Medulla oblongata (tissue), 1 donor: ENCODE data around the gene FAM83G.
"Not testable (repeated sequence)": the region's sequence is repeated elsewhere in the genome, so short reads cannot be mapped to it uniquely, and the experiment has no call there.

ENCODE experiments used
- DNase-seq: peaks from one replicate; pipeline ENCODE4 v3.0.0-alpha.2; 2015; ENCODE audit errors: extremely low spot score

FAM83G gene, protein sequence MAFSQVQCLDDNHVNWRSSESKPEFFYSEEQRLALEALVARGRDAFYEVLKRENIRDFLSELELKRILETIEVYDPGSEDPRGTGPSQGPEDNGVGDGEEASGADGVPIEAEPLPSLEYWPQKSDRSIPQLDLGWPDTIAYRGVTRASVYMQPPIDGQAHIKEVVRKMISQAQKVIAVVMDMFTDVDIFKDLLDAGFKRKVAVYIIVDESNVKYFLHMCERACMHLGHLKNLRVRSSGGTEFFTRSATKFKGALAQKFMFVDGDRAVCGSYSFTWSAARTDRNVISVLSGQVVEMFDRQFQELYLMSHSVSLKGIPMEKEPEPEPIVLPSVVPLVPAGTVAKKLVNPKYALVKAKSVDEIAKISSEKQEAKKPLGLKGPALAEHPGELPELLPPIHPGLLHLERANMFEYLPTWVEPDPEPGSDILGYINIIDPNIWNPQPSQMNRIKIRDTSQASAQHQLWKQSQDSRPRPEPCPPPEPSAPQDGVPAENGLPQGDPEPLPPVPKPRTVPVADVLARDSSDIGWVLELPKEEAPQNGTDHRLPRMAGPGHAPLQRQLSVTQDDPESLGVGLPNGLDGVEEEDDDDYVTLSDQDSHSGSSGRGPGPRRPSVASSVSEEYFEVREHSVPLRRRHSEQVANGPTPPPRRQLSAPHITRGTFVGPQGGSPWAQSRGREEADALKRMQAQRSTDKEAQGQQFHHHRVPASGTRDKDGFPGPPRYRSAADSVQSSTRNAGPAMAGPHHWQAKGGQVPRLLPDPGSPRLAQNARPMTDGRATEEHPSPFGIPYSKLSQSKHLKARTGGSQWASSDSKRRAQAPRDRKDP

GRCh38 chr17:19004421-19005136, at the start of gene FAM83G:
FAM83G (minus strand) TSS chr17:19004764; CDS start chr17:19004041, 723 bp downstream.
- no peak for DNase-seq

GRCh38 chr17:19048826-19049225, 44.3 kb upstream of the FAM83G start:
- DNase-seq, result not testable (repeated sequence)

DNA sequence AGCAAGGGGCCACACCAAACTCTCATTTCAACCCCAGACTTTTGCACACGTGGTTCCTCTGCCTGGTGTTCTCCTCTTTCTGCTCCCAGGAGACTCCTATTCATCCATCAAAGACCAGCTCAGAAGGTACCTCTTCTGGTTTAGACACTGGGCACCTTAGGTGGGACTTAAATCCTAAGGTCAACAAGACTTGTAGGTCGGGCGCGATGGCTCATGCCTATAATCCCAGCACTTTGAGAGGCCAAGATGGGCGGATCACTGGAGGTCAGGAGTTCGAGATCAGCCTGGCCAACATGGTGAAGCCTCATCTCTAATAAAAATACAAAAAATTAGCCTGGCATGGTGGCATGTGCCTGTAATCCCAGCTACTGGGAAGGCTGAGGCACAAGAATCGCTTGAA, 42.9 kb upstream of the FAM83G start:
- DNase-seq, result not testable (repeated sequence)

GRCh38 chr17:19046782-19047375, 42.3 kb upstream of the FAM83G start, which contains the start of gene GRAP:
GRAP (minus strand) TSS chr17:19046957; CDS start chr17:19046926, 31 bp downstream.
- not testable (repeated sequence) for DNase-seq

GRCh38 chr17:19044643-19045042, 40.1 kb upstream of the FAM83G start:
- not testable (repeated sequence) for DNase-seq

- DNase-seq, result not testable (repeated sequence)
These were observed 38.5 kb upstream of the FAM83G start for GRCh38 chr17:19043032-19043431.

GRCh38 chr17:19042369-19042768, 37.8 kb upstream of the FAM83G start:
- not testable (repeated sequence) for DNase-seq

- not testable (repeated sequence) for DNase-seq
These were observed 37.3 kb upstream of the FAM83G start for GRCh38 chr17:19041871-19042270.

GRCh38 chr17:19040350-19040749, 35.8 kb upstream of the FAM83G start:
- DNase-seq, result not testable (repeated sequence)

DNA sequence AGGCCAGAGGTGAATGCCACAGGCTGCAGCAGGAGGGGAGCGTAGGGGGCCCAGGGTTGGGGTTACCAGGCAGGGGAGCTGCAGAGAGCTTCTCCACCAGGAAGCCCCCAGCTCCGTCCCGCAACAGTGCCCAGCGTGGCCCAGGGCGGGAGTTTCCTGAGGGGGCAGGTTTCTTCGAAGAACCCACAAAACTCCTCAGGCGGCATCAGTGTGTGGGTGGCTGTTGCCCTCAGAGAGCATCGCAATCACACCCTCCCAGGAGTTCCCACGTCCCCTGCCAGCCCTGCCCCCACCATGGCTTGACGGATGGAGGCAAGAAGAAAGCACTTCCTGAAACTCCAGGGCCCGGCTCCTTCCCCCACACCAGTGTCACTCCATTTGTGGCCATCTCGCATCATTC, 34.2 kb upstream of the FAM83G start:
- DNase-seq, result not testable (repeated sequence)

GRCh38 chr17:19038007-19038406, 33.4 kb upstream of the FAM83G start:
- not testable (repeated sequence) for DNase-seq

- DNase-seq, result not testable (repeated sequence)
These were observed 33.0 kb upstream of the FAM83G start for GRCh38 chr17:19037547-19037946.

DNA sequence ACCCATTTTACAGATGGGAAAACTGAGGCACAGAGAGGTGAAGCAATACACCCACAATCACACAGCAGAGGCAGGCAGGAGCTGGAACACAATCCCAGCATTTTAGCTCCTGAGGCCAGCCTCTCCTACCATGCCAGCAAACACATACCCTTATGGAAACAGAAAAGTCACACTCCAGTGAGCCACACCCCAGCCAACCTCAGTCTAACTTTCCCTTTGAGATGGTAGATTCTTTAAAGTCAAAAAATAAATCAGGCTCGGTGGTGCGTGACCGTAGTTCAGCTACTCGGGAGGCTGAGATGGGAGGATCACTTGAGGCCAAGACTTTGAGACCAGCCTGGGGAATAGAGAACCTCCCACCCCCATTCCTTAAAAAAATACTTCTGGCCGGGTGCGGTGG, 31.6 kb upstream of the FAM83G start:
- not testable (repeated sequence) for DNase-seq

DNA sequence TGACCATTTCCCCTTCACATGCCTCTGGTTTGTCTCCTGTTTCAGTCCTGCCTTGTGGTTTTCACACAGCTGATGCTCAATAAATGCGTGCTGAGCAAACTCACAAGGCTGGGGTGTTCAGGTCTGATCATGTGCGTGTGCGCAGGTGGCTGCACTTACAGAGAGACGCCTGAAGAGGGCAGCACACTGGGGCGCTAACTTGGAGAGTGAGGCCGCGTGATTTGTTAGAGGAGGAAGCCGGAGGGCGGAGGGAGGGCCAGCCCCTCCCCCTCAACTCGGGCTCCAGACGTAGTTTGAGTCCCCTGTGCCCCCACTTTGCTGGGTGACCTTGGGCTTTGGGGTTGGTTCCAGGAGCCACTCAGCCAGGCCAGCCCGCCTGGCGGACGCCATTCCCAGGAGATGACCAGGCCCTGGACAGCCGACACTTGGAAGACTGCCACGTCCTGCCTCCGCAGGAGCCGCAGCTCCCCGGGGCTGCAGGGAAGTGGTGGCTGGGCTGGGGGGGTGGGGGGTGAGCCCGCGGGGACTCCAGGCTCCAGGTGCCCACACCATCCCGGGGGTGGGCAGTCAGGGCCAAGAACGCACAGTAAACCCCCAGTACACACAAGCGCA, 27.9 kb upstream of the FAM83G start:
- not testable (repeated sequence) for DNase-seq

- DNase-seq, result not testable (repeated sequence)
These were observed 27.2 kb upstream of the FAM83G start for GRCh38 chr17:19031729-19032128.

- not testable (repeated sequence) for DNase-seq
These were observed 26.3 kb upstream of the FAM83G start for GRCh38 chr17:19030771-19031449.

- not testable (repeated sequence) for DNase-seq
These were observed 25.2 kb upstream of the FAM83G start for GRCh38 chr17:19029740-19030139.

- DNase-seq, result not testable (repeated sequence)
These were observed 24.1 kb upstream of the FAM83G start for GRCh38 chr17:19028671-19029070.

DNA sequence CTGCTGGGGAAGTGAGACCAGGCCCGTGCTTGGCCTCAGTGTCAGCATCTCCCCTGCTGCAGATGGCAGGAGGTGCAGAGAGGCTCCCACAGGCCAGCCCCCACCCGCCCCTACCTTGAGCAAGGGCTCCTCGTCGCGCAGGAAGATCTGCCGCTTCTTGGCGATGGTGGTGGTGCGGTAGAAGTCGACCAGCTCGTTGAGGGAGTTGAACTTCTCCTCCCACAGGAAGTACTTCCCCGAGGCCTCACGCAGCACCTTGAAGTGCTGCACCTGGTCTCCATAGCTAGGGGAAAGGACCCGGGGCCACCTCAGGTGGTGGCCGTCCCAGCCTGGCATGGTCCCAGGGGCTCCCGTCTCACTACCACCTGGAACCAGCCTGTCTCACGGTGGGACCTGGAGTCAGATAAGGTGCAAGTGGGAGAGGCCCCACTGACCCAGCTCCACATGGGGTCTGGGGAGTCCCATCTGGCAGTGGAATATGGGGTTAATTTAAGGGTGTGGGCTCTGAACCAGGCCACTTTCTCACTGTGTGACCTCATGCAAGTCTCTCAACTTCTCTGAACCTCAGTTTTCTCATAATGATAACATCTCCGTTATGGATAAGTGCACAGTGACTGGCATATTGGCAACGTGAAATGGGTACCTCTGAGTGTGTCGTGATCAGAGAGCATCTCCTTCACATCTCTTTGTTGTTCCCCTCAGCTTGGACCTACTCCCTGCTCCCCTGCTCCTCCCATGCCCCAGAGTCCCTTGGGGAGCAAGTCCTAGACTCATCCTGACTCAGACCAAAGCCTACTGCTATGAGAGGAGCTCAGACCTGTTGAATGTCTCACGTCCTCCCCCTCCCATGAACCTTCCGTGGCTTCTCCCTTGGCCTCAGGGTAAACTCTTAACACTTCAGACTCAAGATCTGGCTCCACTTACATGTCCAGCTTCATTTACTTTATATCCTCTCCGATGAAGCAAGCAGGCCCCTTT, 19.8 kb upstream of the FAM83G start:
- DNase-seq, result no peak
